OCI-LY7 (cell line): ENCODE results near the gene SPCS1. TPM values are rescaled to one million over a fixed set of nuclear protein-coding genes. Genes with fewer than 3 reads are reported as not detected.

Source experiments
- BruUV-seq: library from RNA; stranded (reverse); fragments of 400-500 nt; replicated peaks from 2 replicates; lab custom pipeline; 2021; lab: Mats Ljungman, UMichigan
- CTCF ChIA-PET: fragments of 300-600 bp; sonication (Branson Sonifier 250); formaldehyde crosslinking; loops from one replicate; lab custom pipeline; 2022; ENCODE audit warnings: antibody characterized with exemption; ENCODE audit not compliant: unreplicated experiment; lab: Charles Lee
- POLR2A ChIA-PET: fragments of 300-600 bp; sonication (Branson Sonifier 250); formaldehyde crosslinking; loops from one replicate; lab custom pipeline; 2022; ENCODE audit warnings: antibody characterized with exemption; lab: Charles Lee
- DNase-seq: peaks from one replicate; pipeline ENCODE4 v3.0.0-alpha.2; 2015; ENCODE audit warnings: low spot score
- H2AFZ ChIP-seq: fragments of 200-600 bp; sonication (generic), shearing (Covaris generic); 2 replicates; pipeline ENCODE4 v1.6.1; 2014; ENCODE audit warnings: mild to moderate bottlenecking, antibody characterized with exemption, low read length, moderate library complexity
- H3K27ac ChIP-seq: fragments of 200-600 bp; sonication (generic); 2 replicates; pipeline ENCODE4 v1.5.1; 2014; ENCODE audit warnings: mixed run types, low read depth, mild to moderate bottlenecking, moderate library complexity, low read length, inconsistent platforms; ENCODE audit not compliant: poor library complexity, severe bottlenecking
- H3K36me3 ChIP-seq: fragments of 200-600 bp; sonication (generic); 2 replicates; pipeline ENCODE4 v1.6.1; 2014; ENCODE audit warnings: mild to moderate bottlenecking, antibody characterized with exemption, low read length, moderate library complexity, mixed read lengths; ENCODE audit not compliant: insufficient read depth
- H3K4me1 ChIP-seq: fragments of 200-600 bp; sonication (generic); 2 replicates; pipeline ENCODE4 v1.5.1; 2014; ENCODE audit warnings: mild to moderate bottlenecking, low read length; ENCODE audit not compliant: insufficient read depth, poor library complexity, severe bottlenecking
- H3K4me2 ChIP-seq: fragments of 200-600 bp; sonication (generic); 2 replicates; pipeline ENCODE4 v1.6.1; 2014; ENCODE audit warnings: mild to moderate bottlenecking, low read length
- H3K4me3 ChIP-seq: fragments of 200-600 bp; sonication (generic); 2 replicates; pipeline ENCODE4 v1.5.1; 2014; ENCODE audit warnings: mild to moderate bottlenecking, low read depth, low read length; ENCODE audit not compliant: poor library complexity, severe bottlenecking
- H3K79me2 ChIP-seq: fragments of 200-600 bp; sonication (generic); 2 replicates; pipeline ENCODE4 v1.6.1; 2016; ENCODE audit warnings: low read depth, mild to moderate bottlenecking, low read length, moderate library complexity, mixed read lengths; ENCODE audit not compliant: insufficient read depth
- H3K9me2 ChIP-seq: fragments of 200-600 bp; sonication (generic); 2 replicates; pipeline ENCODE4 v1.6.1; 2016; ENCODE audit warnings: mild to moderate bottlenecking, low read length, mixed read lengths; ENCODE audit not compliant: insufficient read depth
- H3K9me3 ChIP-seq: fragments of 200-600 bp; sonication (generic); 2 replicates; pipeline ENCODE4 v1.6.1; 2014; ENCODE audit warnings: mild to moderate bottlenecking, mixed run types, low read length, mixed read lengths
- H4K20me1 ChIP-seq: fragments of 200-600 bp; sonication (generic); 2 replicates; pipeline ENCODE4 v1.6.1; 2014; ENCODE audit warnings: mild to moderate bottlenecking, antibody characterized with exemption, low read length, moderate library complexity, mixed read lengths; ENCODE audit not compliant: insufficient read depth
- CTCF ChIP-seq: fragments of 200-600 bp; sonication (generic); conservative IDR thresholded peaks from 2 replicates; pipeline ENCODE4 v1.5.1; 2014; ENCODE audit warnings: mild to moderate bottlenecking, antibody characterized with exemption, low read length, moderate library complexity, mixed read lengths
- EZH2phosphoT487 ChIP-seq: fragments of 200-600 bp; sonication (generic); IDR thresholded peaks from 2 replicates; pipeline ENCODE4 v1.6.1; 2018; ENCODE audit warnings: low read depth, borderline replicate concordance, mild to moderate bottlenecking, mixed run types, antibody characterized with exemption, low read length, moderate library complexity, mixed read lengths
- intact Hi-C: fragments of 100-400 bp; cut with micrococcal nuclease; formaldehyde crosslinking; loops from one replicate; pipeline ENCODE4 v1.10.0; 2022; ENCODE audit not compliant: unreplicated experiment
- total RNA-seq, 2 experiments: library from RNA; depleted of rRNA in 1 of 2; stranded (reverse); fragments of >200 nt in 1 of 2; shearing (Covaris generic) in 1 of 2; gene quantifications; 2 replicates each; pipeline ENCODE4 v1.2.3, GENCODE V29; 2014 to 2022

Gene SPCS1
- total RNA-seq, 2 experiments from 2014 or later: 58.1 to 81.6 TPM

- Histone ChIP-seq H3K4me1 (no peaks in the 10 kb centered on the region), H3K4me2 (no peak overlapping the region), H3K36me3 (peaks cover 96% of the 10 kb centered on the region), H3K27ac (no peak overlapping the region), H4K20me1 (no peaks in the 10 kb centered on the region), H3K9me3 (no peaks in the 10 kb centered on the region), H3K9me2 (no peaks in the 10 kb centered on the region), H3K4me3 (no peak overlapping the region), H3K79me2 (no peaks in the 10 kb centered on the region), H2AFZ (no peak overlapping the region)
- intact Hi-C loops: no loop called here
- no peak for DNase-seq
- TF ChIP-seq EZH2phosphoT487 (no peak), CTCF (no peak)
- POLR2A ChIA-PET: no interaction called here
- CTCF ChIA-PET: no interaction called here
- BruUV-seq: no TSS peak
Measured at GRCh38 chr3:52663098-52663497, 42.8 kb upstream of the SPCS1 start.

- H3K4me2 ChIP-seq: no peak overlapping the region
- H3K9me3 ChIP-seq: no peaks in the 10 kb centered on the region
- no peak overlapping the region for H2AFZ ChIP-seq
- ChIA-PET CTCF (no interaction called here), POLR2A (no interaction called here)
- no peaks in the 10 kb centered on the region for H3K4me1 ChIP-seq
- 0 out of 2 replicates have a peak, but pooled peaks cover 6% of the 10 kb centered on the region for H4K20me1 ChIP-seq
- no peak overlapping the region for H3K4me3 ChIP-seq
- H3K79me2 ChIP-seq: peaks cover 19% of the 10 kb centered on the region; the same call in 1 of the 2 replicates
- TF ChIP-seq EZH2phosphoT487 (no peak), CTCF (no peak)
- H3K36me3 ChIP-seq: peaks cover 84% of the 10 kb centered on the region
- intact Hi-C loops: no loop called here
- no peak overlapping the region for H3K27ac ChIP-seq
- BruUV-seq: no TSS peak
- DNase-seq: no peak
- H3K9me2 ChIP-seq: no peaks in the 10 kb centered on the region
Measured at GRCh38 chr3:52670621-52671521, 35.0 kb upstream of the SPCS1 start.

- intact Hi-C loops: no loop called here
- no TSS peak for BruUV-seq
- H3K27ac ChIP-seq: no peak overlapping the region
Measured at GRCh38 chr3:52671676-52672075, 34.2 kb upstream of the SPCS1 start.

More at GRCh38 chr3:52671676-52672075, 34.2 kb upstream of the SPCS1 start:
- Histone ChIP-seq H3K36me3 (peaks cover 84% of the 10 kb centered on the region), H4K20me1 (0 out of 2 replicates have a peak, but pooled peaks cover 6% of the 10 kb centered on the region), H2AFZ (no peak overlapping the region), H3K4me2 (no peak overlapping the region), H3K4me1 (no peaks in the 10 kb centered on the region), H3K79me2 (peaks cover 19% of the 10 kb centered on the region; the same call in 1 of the 2 replicates), H3K4me3 (no peak overlapping the region), H3K9me2 (no peaks in the 10 kb centered on the region), H3K9me3 (no peaks in the 10 kb centered on the region)
- no peak for DNase-seq
- POLR2A ChIA-PET: no interaction called here
- CTCF ChIA-PET: no interaction called here
- TF ChIP-seq EZH2phosphoT487 (no peak), CTCF (no peak)
